ENCODE measurements around the gene ADGRG1.

The ADGRG1 gene

GRCh38 chr16:57637020-57637419 is 8.6 kb downstream of the ADGRG1 start:
- H3K4me3 ChIP-seq (ENCODE audit: low read length): no peak overlapping the region
- TF ChIP-seq CTCF (IDR thresholded peaks at IDR 0.05; ENCODE audit: insufficient read depth, low read depth, low read length, missing control alignments): no peak
- no peak for DNase-seq (ENCODE audit: low read depth)

GRCh38 chr16:57637424-57637823 is 9.0 kb downstream of the ADGRG1 start:
- TF ChIP-seq CTCF (IDR thresholded peaks at IDR 0.05; ENCODE audit: insufficient read depth, low read depth, low read length, missing control alignments): no peak
- no peak overlapping the region for H3K4me3 ChIP-seq (ENCODE audit: low read length)
- DNase-seq (ENCODE audit: low read depth): no peak

- no peak for TF ChIP-seq CTCF (IDR thresholded peaks at IDR 0.05; ENCODE audit: insufficient read depth, low read depth, low read length, missing control alignments)
- DNase-seq (ENCODE audit: low read depth): no peak
- H3K4me3 ChIP-seq (ENCODE audit: low read length): no peak overlapping the region
Observed at GRCh38 chr16:57637965-57638364, 9.5 kb downstream of the ADGRG1 start.

- DNase-seq (ENCODE audit: low read depth): no peak
- no peak for TF ChIP-seq CTCF (IDR thresholded peaks at IDR 0.05; ENCODE audit: insufficient read depth, low read depth, low read length, missing control alignments)
- no peak overlapping the region for H3K4me3 ChIP-seq (ENCODE audit: low read length)
Observed at GRCh38 chr16:57638381-57638780, 10.0 kb downstream of the ADGRG1 start.

- DNase-seq (ENCODE audit: low read depth): no peak
Observed at GRCh38 chr16:57639172-57639887, 10.9 kb downstream of the ADGRG1 start.

GRCh38 chr16:57640185-57640584 is 11.8 kb downstream of the ADGRG1 start:
- no peak overlapping the region for H3K4me3 ChIP-seq (ENCODE audit: low read length)
- no peak for DNase-seq (ENCODE audit: low read depth)
- no peak for TF ChIP-seq CTCF (IDR thresholded peaks at IDR 0.05; ENCODE audit: insufficient read depth, low read depth, low read length, missing control alignments)

More at GRCh38 chr16:57639172-57639887, 10.9 kb downstream of the ADGRG1 start:
- no peak overlapping the region for H3K4me3 ChIP-seq (ENCODE audit: low read length)
- TF ChIP-seq CTCF (IDR thresholded peaks at IDR 0.05; ENCODE audit: insufficient read depth, low read depth, low read length, missing control alignments): no peak

- TF ChIP-seq CTCF (IDR thresholded peaks at IDR 0.05; ENCODE audit: insufficient read depth, low read depth, low read length, missing control alignments): no peak
- DNase-seq (ENCODE audit: low read depth): no peak
- no peak overlapping the region for H3K4me3 ChIP-seq (ENCODE audit: low read length)
Observed at GRCh38 chr16:57640612-57641011, 12.2 kb downstream of the ADGRG1 start.

All from epithelial cell of esophagus (primary cell).